ENCODE measurements around the gene GMPR2.
"Not testable (repeated sequence)": the region's sequence is repeated elsewhere in the genome, so short reads cannot be mapped to it uniquely, and the experiment has no call there.

GMPR2 gene

DNA sequence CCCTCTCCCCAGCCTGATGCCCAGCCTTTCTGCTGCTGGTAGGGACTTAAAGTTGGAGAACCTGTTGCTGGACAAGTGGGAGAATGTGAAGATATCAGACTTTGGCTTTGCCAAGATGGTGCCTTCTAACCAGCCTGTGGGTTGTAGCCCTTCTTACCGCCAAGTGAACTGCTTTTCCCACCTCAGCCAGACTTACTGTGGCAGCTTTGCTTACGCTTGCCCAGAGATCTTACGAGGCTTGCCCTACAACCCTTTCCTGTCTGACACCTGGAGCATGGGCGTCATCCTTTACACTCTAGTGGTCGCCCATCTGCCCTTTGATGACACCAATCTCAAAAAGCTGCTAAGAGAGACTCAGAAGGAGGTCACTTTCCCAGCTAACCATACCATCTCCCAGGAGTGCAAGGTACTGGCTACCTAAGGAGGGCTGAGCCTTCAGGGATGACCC, 25.6 kb upstream of the GMPR2 start:
- Histone ChIP-seq H2AFZ (ENCODE audit: low read depth, low read length) (no peak overlapping the region), H3K4me1 (ENCODE audit: insufficient read depth, low read length) (no peaks in the 10 kb centered on the region), H3K27me3 (ENCODE audit: insufficient read depth, low read length) (no peaks in the 10 kb centered on the region), H3K4me3 (ENCODE audit: low read length) (no peak overlapping the region), H3K9me3 (ENCODE audit: low read length) (no peaks in the 10 kb centered on the region), H3K36me3 (ENCODE audit: insufficient read depth, low read length) (peaks cover 70% of the 10 kb centered on the region)

DNA sequence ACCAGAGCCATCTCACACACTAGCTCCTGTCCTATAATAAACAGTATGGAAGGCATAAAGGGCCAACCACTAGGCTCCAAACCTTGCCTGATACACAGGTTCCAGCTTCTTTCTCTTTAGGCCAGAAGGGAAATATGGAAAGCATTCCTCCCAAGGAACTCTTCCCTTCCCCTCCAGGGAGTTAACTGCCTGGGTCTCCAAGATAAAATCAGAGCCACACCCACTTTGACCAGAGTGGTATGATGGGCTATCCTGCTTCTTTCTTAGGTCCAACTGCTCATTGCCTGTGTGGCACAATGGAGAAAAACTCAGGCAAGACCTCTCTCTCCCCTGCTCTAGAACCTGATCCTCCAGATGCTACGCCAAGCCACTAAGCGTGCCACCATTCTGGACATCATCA, 25.1 kb upstream of the GMPR2 start:
- Histone ChIP-seq H3K36me3 (ENCODE audit: insufficient read depth, low read length) (peaks cover 70% of the 10 kb centered on the region), H3K4me1 (ENCODE audit: insufficient read depth, low read length) (peaks cover 4% of the 10 kb centered on the region), H2AFZ (ENCODE audit: low read depth, low read length) (no peak overlapping the region)

DNA sequence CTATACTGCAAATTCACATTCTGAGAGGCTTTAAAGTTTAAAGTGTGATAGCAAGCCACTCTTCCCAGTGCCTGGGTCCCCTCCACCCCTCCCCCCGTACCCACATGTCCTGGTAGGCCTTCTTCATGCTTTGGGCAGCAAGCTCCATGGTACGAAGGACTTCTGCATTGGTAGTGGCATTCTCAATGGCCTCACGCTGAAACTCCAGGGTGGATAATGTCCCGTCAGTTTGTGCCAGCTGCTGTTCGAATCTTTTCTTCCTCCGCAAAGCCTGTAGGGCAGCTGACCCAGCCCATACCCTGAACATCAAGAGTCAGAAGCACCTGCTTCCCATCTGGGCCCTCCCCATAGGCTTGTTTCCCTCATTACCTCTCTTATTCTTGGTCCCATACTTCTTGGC, 21.4 kb upstream of the GMPR2 start:
- H3K4me3 ChIP-seq (ENCODE audit: low read length) = no peak overlapping the region
- H3K4me1 ChIP-seq (ENCODE audit: insufficient read depth, low read length) = peaks cover 18% of the 10 kb centered on the region
- no peaks in the 10 kb centered on the region for H3K27me3 ChIP-seq (ENCODE audit: insufficient read depth, low read length)
- no peaks in the 10 kb centered on the region for H3K9me3 ChIP-seq (ENCODE audit: low read length)
- H3K36me3 ChIP-seq (ENCODE audit: insufficient read depth, low read length) = peaks cover 47% of the 10 kb centered on the region
- no peak overlapping the region for H2AFZ ChIP-seq (ENCODE audit: low read depth, low read length)

More for the DNA sequence above, 25.1 kb upstream of the GMPR2 start:
- Histone ChIP-seq H3K4me3 (ENCODE audit: low read length) (no peak overlapping the region), H3K27me3 (ENCODE audit: insufficient read depth, low read length) (no peaks in the 10 kb centered on the region), H3K9me3 (ENCODE audit: low read length) (no peaks in the 10 kb centered on the region)

DNA sequence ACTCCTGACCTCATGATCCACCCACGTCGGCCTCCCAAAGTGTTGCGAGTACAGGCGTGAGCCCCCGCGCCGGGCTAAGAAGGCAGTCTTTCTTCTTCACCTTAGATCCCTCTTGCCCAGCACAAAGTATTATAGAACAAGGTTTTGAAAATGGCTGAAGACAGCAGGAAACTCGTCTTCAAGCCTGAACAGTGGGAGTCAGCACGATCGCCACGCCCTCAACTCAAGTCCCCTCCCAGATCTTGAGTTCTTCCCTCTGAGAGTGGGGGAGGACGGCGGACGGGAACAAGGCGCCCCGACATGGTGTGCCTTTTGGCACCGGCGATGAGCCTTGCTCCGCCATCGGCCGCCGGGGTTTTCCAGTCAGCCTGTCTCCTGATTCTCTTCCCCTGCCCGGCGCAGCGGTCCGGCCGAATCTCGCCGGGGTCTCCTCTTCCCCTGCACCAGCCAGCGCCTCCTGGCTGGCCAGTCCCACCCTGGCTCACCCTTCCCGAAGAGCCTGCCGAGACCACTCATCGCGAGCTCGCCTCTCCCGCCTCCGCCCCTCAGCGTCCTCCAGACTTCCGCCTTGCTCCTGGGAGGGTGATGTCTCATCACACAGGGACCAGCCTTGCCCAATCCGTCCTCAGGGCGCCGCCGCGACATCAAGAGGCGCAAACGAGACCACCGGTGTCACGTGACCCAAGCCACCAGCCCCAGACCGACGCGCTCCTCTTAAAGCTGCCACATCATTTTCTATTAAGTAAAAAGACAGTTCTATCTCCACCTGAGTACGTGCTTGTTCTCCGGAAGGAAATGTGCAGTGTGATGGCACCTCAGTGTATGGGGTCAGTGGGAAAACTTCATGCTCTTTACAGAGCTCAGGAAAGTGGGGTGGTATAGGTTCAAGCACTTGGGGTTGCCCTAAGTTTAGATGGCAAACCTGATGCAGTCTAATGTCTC, 19.5 kb upstream of the GMPR2 start, which contains the start of gene CHMP4A:
Gene CHMP4A (minus strand): TSS at position 565 of the 942 bp plus-strand sequence. CDS start 49 bp downstream, at position 516.
- Histone ChIP-seq H3K4me3 (ENCODE audit: low read length) (peak within 1 kb of the TSS; percentile 78), H3K4me1 (ENCODE audit: insufficient read depth, low read length) (peaks cover 20% of the 10 kb centered on the region), H3K27me3 (ENCODE audit: insufficient read depth, low read length) (no peaks in the 10 kb centered on the region), H2AFZ (ENCODE audit: low read depth, low read length) (peak within 1 kb of the TSS; percentile 21), H3K9me3 (ENCODE audit: low read length) (no peaks in the 10 kb centered on the region), H3K36me3 (ENCODE audit: insufficient read depth, low read length) (peaks cover 35% of the 10 kb centered on the region)

DNA sequence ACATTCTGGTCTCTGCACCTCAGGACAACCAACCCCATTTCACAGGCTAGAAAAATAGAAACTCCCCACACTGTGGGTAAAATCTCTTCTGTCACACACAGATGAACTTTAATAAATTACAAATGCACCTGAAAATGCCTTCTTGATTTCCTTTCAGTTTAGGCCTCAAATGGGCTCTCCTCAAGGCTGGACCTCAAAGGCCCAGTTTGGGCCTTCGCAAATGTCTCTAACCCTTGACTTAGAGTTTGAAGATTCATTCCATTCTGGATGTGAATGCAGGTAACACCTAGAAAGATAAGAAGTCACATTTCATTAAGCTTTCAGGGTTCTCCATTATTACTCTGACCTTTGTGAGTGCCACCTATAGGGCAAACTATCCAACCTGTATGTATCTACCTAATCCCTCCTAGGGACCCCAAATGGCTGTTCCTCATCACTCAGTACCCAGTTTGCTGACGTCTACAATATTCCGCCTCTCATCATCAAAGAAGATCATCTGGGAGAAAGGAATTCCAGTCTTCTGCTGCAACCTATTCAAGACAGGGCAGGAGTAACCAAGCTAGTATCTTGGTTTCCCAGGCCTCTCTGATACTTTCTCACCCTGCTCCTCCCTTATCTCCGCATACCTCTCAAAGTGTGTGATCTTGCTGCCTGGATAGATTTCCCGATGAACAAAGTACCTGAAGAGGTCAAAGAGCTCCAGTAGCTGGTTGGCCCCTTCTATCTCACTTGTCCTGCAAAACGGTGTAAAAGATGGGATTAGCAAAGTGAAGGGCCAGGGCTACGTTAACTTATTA, 18.7 kb upstream of the GMPR2 start:
- H3K4me3 ChIP-seq (ENCODE audit: low read length) = peak overlapping the region; percentile 78

DNA sequence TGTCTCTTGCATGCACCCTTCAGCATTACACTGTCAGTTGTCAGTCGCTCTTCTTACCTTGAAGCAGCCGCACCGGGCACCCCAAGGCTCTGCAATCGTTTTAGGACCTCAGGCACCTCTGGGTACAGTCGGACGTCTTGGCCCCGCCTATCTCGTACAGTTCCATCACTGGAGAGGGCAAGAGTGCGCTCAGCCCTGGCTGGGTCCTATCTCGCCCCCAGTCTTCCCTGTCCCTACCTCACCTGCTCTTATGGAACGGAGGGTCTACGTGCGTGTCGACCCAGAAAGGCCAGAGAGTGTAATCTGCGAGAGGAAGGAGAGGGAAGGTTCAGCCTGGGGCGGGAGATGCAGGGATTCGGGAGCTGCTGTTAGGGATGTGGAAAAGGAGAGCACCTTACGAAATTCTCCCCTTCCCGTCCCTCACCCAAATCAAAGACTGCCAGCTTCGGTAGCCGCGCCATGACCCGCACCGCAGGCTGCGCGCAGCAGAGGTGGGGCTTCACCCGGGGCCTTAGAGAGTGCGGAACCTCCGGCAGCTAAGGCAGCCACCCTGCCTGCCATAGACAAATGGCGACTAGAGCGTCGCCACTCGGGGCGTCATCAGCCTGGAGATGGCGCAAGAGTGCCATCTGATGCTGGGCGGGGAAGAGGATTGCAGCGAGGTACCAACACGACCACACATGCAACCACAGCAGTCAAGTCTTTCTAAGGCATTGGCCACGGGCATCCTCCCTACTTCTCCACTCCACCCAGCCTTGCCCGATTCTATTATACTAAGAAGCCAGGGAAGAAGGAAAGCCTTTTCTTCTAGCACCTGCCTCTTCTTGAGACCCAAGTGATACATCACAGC, 17.0 kb upstream of the GMPR2 start, which contains the start of gene MDP1:
Gene MDP1 (minus strand): TSS at position 572 of the 850 bp plus-strand sequence. CDS start 111 bp downstream, at position 461.
- peak within 1 kb of the TSS; percentile 73 for H3K4me3 ChIP-seq (ENCODE audit: low read length)
- H3K27me3 ChIP-seq (ENCODE audit: insufficient read depth, low read length) = no peaks in the 10 kb centered on the region
- peak within 1 kb of the TSS; percentile 7 for H2AFZ ChIP-seq (ENCODE audit: low read depth, low read length)
- H3K9me3 ChIP-seq (ENCODE audit: low read length) = no peaks in the 10 kb centered on the region
- peaks cover 14% of the 10 kb centered on the region for H3K36me3 ChIP-seq (ENCODE audit: insufficient read depth, low read length)
- peaks cover 20% of the 10 kb centered on the region for H3K4me1 ChIP-seq (ENCODE audit: insufficient read depth, low read length)

More for the DNA sequence above, 18.7 kb upstream of the GMPR2 start:
- Histone ChIP-seq H3K4me1 (ENCODE audit: insufficient read depth, low read length) (peaks cover 20% of the 10 kb centered on the region), H3K36me3 (ENCODE audit: insufficient read depth, low read length) (peaks cover 30% of the 10 kb centered on the region), H2AFZ (ENCODE audit: low read depth, low read length) (no peak overlapping the region), H3K9me3 (ENCODE audit: low read length) (no peaks in the 10 kb centered on the region), H3K27me3 (ENCODE audit: insufficient read depth, low read length) (no peaks in the 10 kb centered on the region)

DNA sequence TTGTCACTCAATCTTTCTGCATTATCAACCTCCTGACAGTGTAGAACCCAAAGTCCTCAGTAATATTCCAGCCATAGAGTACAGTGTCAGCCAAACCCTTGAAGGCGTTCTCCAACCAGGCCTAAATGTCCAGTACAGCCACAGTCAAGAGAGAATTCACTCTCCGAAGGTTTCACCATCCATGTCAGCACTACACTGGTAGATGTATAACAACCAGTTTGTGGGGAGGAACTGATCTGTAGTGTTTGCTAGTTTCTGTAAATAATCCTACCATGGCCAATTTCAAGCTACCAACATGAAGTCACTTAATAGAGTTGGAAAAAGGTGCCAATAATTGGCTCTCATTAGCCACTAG, 16.4 kb upstream of the GMPR2 start:
- peak overlapping the region; percentile 73 for H3K4me3 ChIP-seq (ENCODE audit: low read length)
- H2AFZ ChIP-seq (ENCODE audit: low read depth, low read length) = no peak overlapping the region
- H3K27me3 ChIP-seq (ENCODE audit: insufficient read depth, low read length) = no peaks in the 10 kb centered on the region
- peaks cover 12% of the 10 kb centered on the region for H3K36me3 ChIP-seq (ENCODE audit: insufficient read depth, low read length)
- peaks cover 20% of the 10 kb centered on the region for H3K4me1 ChIP-seq (ENCODE audit: insufficient read depth, low read length)
- no peaks in the 10 kb centered on the region for H3K9me3 ChIP-seq (ENCODE audit: low read length)

DNA sequence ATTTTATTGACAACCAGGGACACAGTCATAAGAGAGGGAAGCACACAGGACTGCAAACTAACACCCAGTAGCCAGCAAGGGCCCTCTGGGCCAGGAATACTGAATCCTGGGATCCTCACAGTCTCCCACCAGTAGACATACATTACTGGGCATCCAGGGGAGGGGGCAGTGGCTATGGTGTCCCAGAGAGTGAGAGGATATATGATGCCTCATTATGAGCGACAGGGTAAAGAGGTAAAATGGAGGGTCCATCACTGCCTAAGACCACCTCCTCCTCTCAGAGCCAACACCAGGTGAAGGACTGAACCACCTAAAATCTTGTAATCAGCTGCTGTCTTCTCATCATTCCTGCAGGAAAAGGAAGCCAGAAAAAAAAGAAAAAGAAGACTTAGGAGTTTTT, 15.9 kb upstream of the GMPR2 start:
- not testable (repeated sequence) for H2AFZ ChIP-seq (ENCODE audit: low read depth, low read length); H3K9me3 ChIP-seq (ENCODE audit: low read length); H3K27me3 ChIP-seq (ENCODE audit: insufficient read depth, low read length); H3K4me3 ChIP-seq (ENCODE audit: low read length); H3K36me3 ChIP-seq (ENCODE audit: insufficient read depth, low read length)
- H3K4me1 ChIP-seq (ENCODE audit: insufficient read depth, low read length) = peaks cover 20% of the 10 kb centered on the region

DNA sequence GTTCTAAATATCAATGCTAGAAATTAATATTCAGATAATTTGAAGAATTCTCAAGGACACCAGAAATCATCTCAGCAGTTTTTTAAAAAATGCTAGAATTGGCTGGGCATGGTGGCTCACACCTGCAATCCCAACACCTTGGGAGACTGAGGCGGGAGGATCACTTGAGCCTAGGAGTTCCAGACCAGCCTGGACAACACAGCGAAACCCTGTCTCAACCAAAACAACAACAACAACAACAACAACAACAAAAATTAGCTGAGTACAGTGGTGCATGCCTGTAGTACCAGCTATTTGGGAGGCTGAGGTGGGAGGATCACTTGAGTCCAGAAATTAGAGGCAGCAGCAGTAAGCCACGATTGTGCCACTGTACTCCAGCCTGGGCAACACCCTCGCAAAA, 13.6 kb upstream of the GMPR2 start:
- Histone ChIP-seq H3K27me3 (ENCODE audit: insufficient read depth, low read length) (no peaks in the 10 kb centered on the region), H3K36me3 (ENCODE audit: insufficient read depth, low read length) (peaks cover 7% of the 10 kb centered on the region), H2AFZ (ENCODE audit: low read depth, low read length) (no peak overlapping the region), H3K9me3 (ENCODE audit: low read length) (no peaks in the 10 kb centered on the region), H3K4me1 (ENCODE audit: insufficient read depth, low read length) (peaks cover 9% of the 10 kb centered on the region), H3K4me3 (ENCODE audit: low read length) (no peak overlapping the region)

DNA sequence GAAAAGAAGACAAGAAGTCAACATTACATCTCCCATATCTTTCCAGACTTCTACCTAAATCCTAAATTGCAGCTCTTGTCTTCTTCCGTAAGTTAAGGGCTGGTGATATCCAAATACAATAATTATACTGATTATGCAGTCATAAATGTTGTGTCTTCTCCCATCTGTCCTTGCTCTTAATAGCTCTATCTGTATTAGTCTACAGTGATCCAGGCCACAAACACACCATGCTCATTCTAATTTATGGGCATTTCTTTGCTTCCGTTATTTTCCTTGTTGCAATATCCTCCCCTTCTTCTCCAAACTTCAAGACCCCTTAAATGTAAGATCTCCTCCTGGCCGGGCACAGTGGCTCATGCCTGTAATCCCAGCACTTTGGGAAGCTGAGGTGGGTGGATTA, 13.2 kb upstream of the GMPR2 start:
- H3K27me3 ChIP-seq (ENCODE audit: insufficient read depth, low read length) = no peaks in the 10 kb centered on the region
- H3K4me3 ChIP-seq (ENCODE audit: low read length) = no peak overlapping the region
- H3K9me3 ChIP-seq (ENCODE audit: low read length) = no peaks in the 10 kb centered on the region
- peaks cover 5% of the 10 kb centered on the region for H3K4me1 ChIP-seq (ENCODE audit: insufficient read depth, low read length)
- peaks cover 7% of the 10 kb centered on the region for H3K36me3 ChIP-seq (ENCODE audit: insufficient read depth, low read length)
- H2AFZ ChIP-seq (ENCODE audit: low read depth, low read length) = no peak overlapping the region

DNA sequence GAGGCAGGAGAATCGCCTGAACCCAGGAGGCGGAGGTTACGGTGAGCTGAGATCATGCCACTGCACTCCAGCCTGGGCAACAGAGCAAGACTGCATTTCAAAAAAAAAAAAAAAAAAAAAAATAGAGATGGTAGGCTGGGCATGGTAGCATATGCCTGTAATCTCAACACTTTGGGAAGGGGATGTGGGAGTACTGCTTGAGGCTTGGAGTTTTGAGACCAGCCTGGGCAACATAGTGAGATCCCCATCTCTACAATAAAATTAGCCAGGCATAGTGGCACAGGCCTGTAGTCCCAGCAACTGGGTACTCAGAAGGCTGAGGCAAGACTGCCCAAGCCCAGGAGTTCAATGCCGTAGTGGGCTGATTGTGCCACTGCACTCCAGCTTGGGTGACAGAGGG, 9.7 kb upstream of the GMPR2 start:
- H3K4me1 ChIP-seq (ENCODE audit: insufficient read depth, low read length); H3K4me3 ChIP-seq (ENCODE audit: low read length); H2AFZ ChIP-seq (ENCODE audit: low read depth, low read length); H3K9me3 ChIP-seq (ENCODE audit: low read length); H3K27me3 ChIP-seq (ENCODE audit: insufficient read depth, low read length); H3K36me3 ChIP-seq (ENCODE audit: insufficient read depth, low read length): not testable (repeated sequence)

DNA sequence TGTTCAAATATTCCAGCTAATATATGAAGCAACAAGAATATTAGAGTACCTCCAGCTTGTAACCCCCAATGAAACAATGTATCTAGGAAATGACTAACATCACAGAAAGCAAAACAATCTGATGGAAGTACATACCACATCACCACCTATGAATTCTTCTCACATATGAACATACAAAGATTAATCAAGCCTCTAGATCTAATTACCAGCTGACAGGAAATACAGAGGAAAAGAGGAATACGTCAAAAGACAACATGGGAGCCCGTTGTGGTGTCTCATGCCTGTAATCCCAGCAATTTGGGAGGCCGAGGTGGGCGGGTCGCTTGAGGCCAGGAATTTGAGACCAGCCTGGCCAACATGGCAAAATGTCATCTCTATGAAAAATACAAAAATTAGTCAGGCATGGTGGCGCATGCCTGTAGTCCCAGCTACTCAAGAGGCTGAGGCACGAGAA, 8.1 kb upstream of the GMPR2 start:
- Histone ChIP-seq H3K4me1 (ENCODE audit: insufficient read depth, low read length) (no peaks in the 10 kb centered on the region), H3K9me3 (ENCODE audit: low read length) (no peaks in the 10 kb centered on the region), H3K4me3 (ENCODE audit: low read length) (no peak overlapping the region), H3K36me3 (ENCODE audit: insufficient read depth, low read length) (peaks cover 10% of the 10 kb centered on the region), H2AFZ (ENCODE audit: low read depth, low read length) (no peak overlapping the region), H3K27me3 (ENCODE audit: insufficient read depth, low read length) (no peaks in the 10 kb centered on the region)
